ENCODE data around the gene MCM7.
"Not testable (repeated sequence)": the region's sequence is repeated elsewhere in the genome, so short reads cannot be mapped to it uniquely, and the experiment has no call there.

Gene MCM7

GRCh38 chr7:100101016-100101862, at the start of gene MCM7, which contains the start of gene AP4M1:
Gene MCM7 (minus strand): TSS chr7:100101397. CDS start chr7:100101294, 103 bp downstream.
Gene AP4M1 (plus strand): TSS chr7:100101643. CDS start chr7:100101715, 72 bp downstream.
- H3K27me3 Mint-ChIP-seq = no peaks in the 10 kb centered on the region
- H3K4me1 Mint-ChIP-seq (ENCODE audit: low read depth) = peaks cover 46% of the 10 kb centered on the region
- peak within 1 kb of the TSS; percentile 89 for H3K4me3 Mint-ChIP-seq
- no peaks in the 10 kb centered on the region for H3K9me3 Mint-ChIP-seq
- peak within 1 kb of the TSS; percentile 96 for H3K27ac Mint-ChIP-seq
- H3K36me3 Mint-ChIP-seq (ENCODE audit: low read depth) = peaks cover 58% of the 10 kb centered on the region

GRCh38 chr7:100148559-100149328, 47.5 kb upstream of the MCM7 start, which contains the start of gene LAMTOR4:
Gene LAMTOR4 (plus strand): TSS chr7:100148918. CDS start chr7:100148973, 55 bp downstream.
- H3K4me3 Mint-ChIP-seq = peak within 1 kb of the TSS; percentile 97
- H3K4me1 Mint-ChIP-seq (ENCODE audit: low read depth) = peaks cover 43% of the 10 kb centered on the region
- peaks cover 23% of the 10 kb centered on the region for H3K36me3 Mint-ChIP-seq (ENCODE audit: low read depth)
- H3K27me3 Mint-ChIP-seq = no peaks in the 10 kb centered on the region
- no peaks in the 10 kb centered on the region for H3K9me3 Mint-ChIP-seq
- H3K27ac Mint-ChIP-seq = peak within 1 kb of the TSS; percentile 96

- Mint-ChIP-seq H3K4me1 (ENCODE audit: low read depth) (peaks cover 41% of the 10 kb centered on the region), H3K27me3 (no peaks in the 10 kb centered on the region), H3K27ac (peak overlapping the region; percentile 96), H3K9me3 (no peaks in the 10 kb centered on the region), H3K36me3 (ENCODE audit: low read depth) (peaks cover 23% of the 10 kb centered on the region), H3K4me3 (peak overlapping the region; percentile 97)
These were observed 47.0 kb upstream of the MCM7 start for GRCh38 chr7:100148225-100148558.

- H3K27ac Mint-ChIP-seq = no peak overlapping the region
- H3K4me1 Mint-ChIP-seq (ENCODE audit: low read depth) = peaks cover 36% of the 10 kb centered on the region
- no peaks in the 10 kb centered on the region for H3K27me3 Mint-ChIP-seq
- peaks cover 14% of the 10 kb centered on the region for H3K36me3 Mint-ChIP-seq (ENCODE audit: low read depth)
- no peaks in the 10 kb centered on the region for H3K9me3 Mint-ChIP-seq
- H3K4me3 Mint-ChIP-seq = no peak overlapping the region
These were observed 46.1 kb upstream of the MCM7 start for GRCh38 chr7:100147278-100147677.

GRCh38 chr7:100146350-100146749, 45.2 kb upstream of the MCM7 start:
- not testable (repeated sequence) for H3K27ac Mint-ChIP-seq; H3K9me3 Mint-ChIP-seq; H3K27me3 Mint-ChIP-seq; H3K36me3 Mint-ChIP-seq (ENCODE audit: low read depth); H3K4me3 Mint-ChIP-seq
- peaks cover 32% of the 10 kb centered on the region for H3K4me1 Mint-ChIP-seq (ENCODE audit: low read depth)

GRCh38 chr7:100142461-100142860, 41.3 kb upstream of the MCM7 start:
- Mint-ChIP-seq H3K36me3 (ENCODE audit: low read depth) (no peaks in the 10 kb centered on the region), H3K27me3 (no peaks in the 10 kb centered on the region), H3K4me3 (no peak overlapping the region), H3K9me3 (no peaks in the 10 kb centered on the region), H3K27ac (no peak overlapping the region), H3K4me1 (ENCODE audit: low read depth) (peaks cover 21% of the 10 kb centered on the region)

GRCh38 chr7:100141555-100141949, 40.4 kb upstream of the MCM7 start:
- H3K4me1 Mint-ChIP-seq (ENCODE audit: low read depth) = peaks cover 21% of the 10 kb centered on the region

GRCh38 chr7:100137851-100138760, 36.9 kb upstream of the MCM7 start:
- H3K4me1 Mint-ChIP-seq (ENCODE audit: low read depth) = peaks cover 21% of the 10 kb centered on the region
- peak overlapping the region; percentile 31 for H3K27ac Mint-ChIP-seq
- no peak overlapping the region for H3K4me3 Mint-ChIP-seq
- no peaks in the 10 kb centered on the region for H3K36me3 Mint-ChIP-seq (ENCODE audit: low read depth)
- no peaks in the 10 kb centered on the region for H3K27me3 Mint-ChIP-seq
- no peaks in the 10 kb centered on the region for H3K9me3 Mint-ChIP-seq

More at GRCh38 chr7:100141555-100141949, 40.4 kb upstream of the MCM7 start:
- no peaks in the 10 kb centered on the region for H3K36me3 Mint-ChIP-seq (ENCODE audit: low read depth)
- no peaks in the 10 kb centered on the region for H3K9me3 Mint-ChIP-seq
- H3K27me3 Mint-ChIP-seq = no peaks in the 10 kb centered on the region
- no peak overlapping the region for H3K4me3 Mint-ChIP-seq
- H3K27ac Mint-ChIP-seq = no peak overlapping the region

- Mint-ChIP-seq H3K4me3 (no peak overlapping the region), H3K9me3 (no peaks in the 10 kb centered on the region), H3K27ac (no peak overlapping the region), H3K36me3 (ENCODE audit: low read depth) (no peaks in the 10 kb centered on the region), H3K4me1 (ENCODE audit: low read depth) (peaks cover 23% of the 10 kb centered on the region), H3K27me3 (no peaks in the 10 kb centered on the region)
These were observed 31.5 kb upstream of the MCM7 start for GRCh38 chr7:100132697-100133151.

- Mint-ChIP-seq H3K36me3 (ENCODE audit: low read depth) (no peaks in the 10 kb centered on the region), H3K4me1 (ENCODE audit: low read depth) (peaks cover 21% of the 10 kb centered on the region), H3K27me3 (no peaks in the 10 kb centered on the region), H3K9me3 (no peaks in the 10 kb centered on the region), H3K27ac (no peak overlapping the region), H3K4me3 (no peak overlapping the region)
These were observed 30.9 kb upstream of the MCM7 start for GRCh38 chr7:100132126-100132525.

- Mint-ChIP-seq H3K27me3 (no peaks in the 10 kb centered on the region), H3K4me1 (ENCODE audit: low read depth) (peaks cover 31% of the 10 kb centered on the region), H3K9me3 (no peaks in the 10 kb centered on the region), H3K36me3 (ENCODE audit: low read depth) (no peaks in the 10 kb centered on the region), H3K27ac (no peak overlapping the region), H3K4me3 (no peak overlapping the region)
These were observed 29.6 kb upstream of the MCM7 start for GRCh38 chr7:100130608-100131453.

GRCh38 chr7:100130220-100130607, 29.0 kb upstream of the MCM7 start:
- not testable (repeated sequence) for H3K27me3 Mint-ChIP-seq; H3K27ac Mint-ChIP-seq; H3K36me3 Mint-ChIP-seq (ENCODE audit: low read depth); H3K4me3 Mint-ChIP-seq; H3K9me3 Mint-ChIP-seq
- H3K4me1 Mint-ChIP-seq (ENCODE audit: low read depth) = peaks cover 37% of the 10 kb centered on the region

- Mint-ChIP-seq H3K4me3 (peak overlapping the region; percentile 99), H3K27me3 (no peaks in the 10 kb centered on the region), H3K9me3 (no peaks in the 10 kb centered on the region), H3K27ac (peak overlapping the region; percentile 7), H3K36me3 (ENCODE audit: low read depth) (peaks cover 5% of the 10 kb centered on the region), H3K4me1 (ENCODE audit: low read depth) (peaks cover 46% of the 10 kb centered on the region)
These were observed 27.4 kb upstream of the MCM7 start for GRCh38 chr7:100128637-100128963.

Data from stimulated activated naive CD8-positive, alpha-beta T cell treated with anti-CD3 and anti-CD28 coated beads, Interleukin-15, Interleukin-2, amounts not matched to agents 100 ng/mL and 50 ng/mL, for 24 hours (primary cell).